NB4 (cell line): ENCODE results near the gene HERC4.

Source experiments
- MAX ChIP-seq: IDR thresholded peaks from 2 replicates; pipeline ENCODE4 v1.6.1; 2011; ENCODE audit warnings: low read depth, low read length
- MYC ChIP-seq: IDR thresholded peaks from 2 replicates; pipeline ENCODE4 v1.6.1; 2011; ENCODE audit warnings: low read depth, low read length
- POLR2A ChIP-seq: IDR thresholded peaks from 2 replicates; pipeline ENCODE4 v1.6.1; 2011; ENCODE audit warnings: mild to moderate bottlenecking; ENCODE audit not compliant: insufficient read length; ENCODE audit errors: extremely low read depth
- TF ChIP-seq, protein P1 (sequence below): IDR thresholded peaks from one replicate; pipeline ENCODE4 v1.5.1; 2012; ENCODE audit warnings: low read depth, low read length

DNA sequence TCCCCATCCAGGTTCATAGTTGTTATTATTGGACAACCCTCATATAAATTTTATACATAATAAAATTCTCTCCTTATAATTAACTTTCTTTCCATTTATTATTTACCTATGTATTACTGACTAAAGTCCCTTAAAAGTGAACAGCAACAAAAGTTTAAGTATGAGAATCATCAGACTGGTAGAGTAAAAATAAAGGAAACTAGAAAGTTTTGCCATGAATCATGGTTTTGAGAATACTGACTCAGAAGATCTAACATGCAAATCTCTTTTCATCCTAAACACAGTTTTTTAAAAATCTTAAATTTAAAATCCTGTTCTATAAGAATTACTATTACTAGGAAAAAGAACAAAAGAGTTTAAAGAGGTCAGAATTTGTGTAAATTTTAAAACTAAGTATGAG lies 32.1 kb downstream of the HERC4 start:
- TF ChIP-seq, protein P1, sequence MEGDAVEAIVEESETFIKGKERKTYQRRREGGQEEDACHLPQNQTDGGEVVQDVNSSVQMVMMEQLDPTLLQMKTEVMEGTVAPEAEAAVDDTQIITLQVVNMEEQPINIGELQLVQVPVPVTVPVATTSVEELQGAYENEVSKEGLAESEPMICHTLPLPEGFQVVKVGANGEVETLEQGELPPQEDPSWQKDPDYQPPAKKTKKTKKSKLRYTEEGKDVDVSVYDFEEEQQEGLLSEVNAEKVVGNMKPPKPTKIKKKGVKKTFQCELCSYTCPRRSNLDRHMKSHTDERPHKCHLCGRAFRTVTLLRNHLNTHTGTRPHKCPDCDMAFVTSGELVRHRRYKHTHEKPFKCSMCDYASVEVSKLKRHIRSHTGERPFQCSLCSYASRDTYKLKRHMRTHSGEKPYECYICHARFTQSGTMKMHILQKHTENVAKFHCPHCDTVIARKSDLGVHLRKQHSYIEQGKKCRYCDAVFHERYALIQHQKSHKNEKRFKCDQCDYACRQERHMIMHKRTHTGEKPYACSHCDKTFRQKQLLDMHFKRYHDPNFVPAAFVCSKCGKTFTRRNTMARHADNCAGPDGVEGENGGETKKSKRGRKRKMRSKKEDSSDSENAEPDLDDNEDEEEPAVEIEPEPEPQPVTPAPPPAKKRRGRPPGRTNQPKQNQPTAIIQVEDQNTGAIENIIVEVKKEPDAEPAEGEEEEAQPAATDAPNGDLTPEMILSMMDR, result no peak
- TF ChIP-seq MAX, result no peak
- TF ChIP-seq MYC, result no peak
- no peak for TF ChIP-seq POLR2A
